Heart right ventricle (tissue), 16 donors: Measurements from ENCODE around the gene VPREB3. TPM values are rescaled to one million over a fixed set of nuclear protein-coding genes. Genes with fewer than 3 reads are reported as not detected.
A peak's percentile ranks its signal among the peaks of the same experiment; 100 is the strongest.
"Not testable (repeated sequence)": the region's sequence is repeated elsewhere in the genome, so short reads cannot be mapped to it uniquely, and the experiment has no call there.

ENCODE experiments used
- ATAC-seq, 8 donors: fragments of 200-7000 bp; cut with Tn5 transposase; one replicate each; pipeline ENCODE4 v1.9.1; 2020; ENCODE audit warnings: mild to moderate bottlenecking in 8 of 8, moderate library complexity in 8 of 8, moderate number of reproducible peaks in 1 of 8
- DNase-seq, 2 donors: peaks; one replicate each; pipeline ENCODE4 v3.0.0-alpha.2; 2020
- H3K27ac ChIP-seq, 10 donors: fragments of 200-600 bp; sonication (generic) in 2 of 10; one replicate each; pipeline versions ENCODE4 v1.5.0 to v1.8.0; 2020 to 2022; ENCODE audit warnings: mild to moderate bottlenecking in 3 of 10
- H3K27me3 ChIP-seq, 7 donors: fragments of 200-600 bp; one replicate each; pipeline ENCODE4 v1.8.0; 2021 to 2022; ENCODE audit warnings: mild to moderate bottlenecking in 2 of 7
- H3K36me3 ChIP-seq, 9 donors: fragments of 200-600 bp; sonication (generic) in 1 of 9; one replicate each; pipeline versions ENCODE4 v1.5.0 to v1.8.0; 2020 to 2022; ENCODE audit warnings: mild to moderate bottlenecking in 2 of 9
- H3K4me1 ChIP-seq, 9 donors: fragments of 200-600 bp; sonication (generic) in 1 of 9; one replicate each; pipeline versions ENCODE4 v1.5.0 to v1.8.0; 2020 to 2022; ENCODE audit warnings: mild to moderate bottlenecking in 4 of 9
- H3K4me3 ChIP-seq, 10 donors: fragments of 200-600 bp; sonication (generic) in 2 of 10; one replicate each; pipeline versions ENCODE4 v1.5.0 to v1.8.0; 2020 to 2022; ENCODE audit warnings: mild to moderate bottlenecking in 7 of 10, moderate library complexity in 2 of 10
- H3K9me3 ChIP-seq, 11 donors: fragments of 200-600 bp in 10 of 11; sonication (generic) in 2 of 11; one replicate each; pipeline versions ENCODE4 v1.5.0 to v1.8.0; 2013 to 2022; ENCODE audit warnings: mild to moderate bottlenecking in 2 of 11, control low read depth in 1 of 11, moderate library complexity in 1 of 11
- CTCF ChIP-seq, 9 donors: fragments of 200-600 bp; sonication (generic) in 2 of 9; IDR thresholded peaks; one replicate each; pipeline versions ENCODE4 v1.5.0 to v1.8.0; 2021 to 2022; ENCODE audit warnings: antibody characterized with exemption in 9 of 9, mild to moderate bottlenecking in 5 of 9, moderate library complexity in 1 of 9
- WGBS, 2 donors: extraction: QIAGEN DNeasy Blood & Tissue Kit; methylation state at CpG; one replicate each; pipeline ENCODE4 v1.1.7; 2013; ENCODE audit warnings: inconsistent platforms in 1 of 2; 5-methylcytosine and 5-hydroxymethylcytosine counted together
- intact Hi-C, 10 donors: fragments of 100-400 bp; cut with DNase I; formaldehyde crosslinking; loops; one replicate each; pipeline versions ENCODE4 v1.11.1 to v1.14.2; 2022
- polyA plus RNA-seq, 2 donors: library from polyadenylated mRNA; stranded (reverse); fragments of 200-250 nt; gene quantifications; one replicate each; pipeline ENCODE4 v1.2.3, GENCODE V29; 2013
- total RNA-seq, 10 donors: library from RNA; stranded (reverse); fragmentation: NEBNext Ultra II Directional in 3 of 10; extraction: Animal tissue kit (Norgen Biotek cat#: 25700) in 3 of 10; gene quantifications; one replicate each; pipeline versions ENCODE4 v1.2.1 to v1.2.4, GENCODE V29; 2021 to 2023
- donor health status: Arrhythmogenic right ventricular cardiomyopathy.
- donor health status: ischemic (EF 13 %, LVEDD 7.1; RV severe dilation, severe dysfunction).
- donor health status: healthy with polysubstance abuse.
- donor health status: DM: no; HTN: yes; CAD: no.
- donor health status: DM: no; HTN: no; CAD: no.
- donor health status: ischemic (EF 25% LVEDD 6.9; RV normal size, moderate dysfunction).
- donor health status: ischemic (EF 25% LVEDD 5.7; RV mildly dilated, moderate dysfunction).
- donor health status: healthy.
- donor health status: DM: yes; HTN: yes; CAD: no.
- donor health status: Ischemic cardiomyopathy.
- donor health status: ischemic (EF 35%, LVEDD 5.7; RV mildly dilated, moderate dysfunction).
- donor health status: nonischemic (EF 11% LVEDD 7.7; RV severe dilation, severe dysfunction).
- donor health status: DM: yes; HTN: yes; CAD: no.
- donor health status: PGD.
- donor health status: ischemic (EF 29% LVEDD 5.4; RV normal size, mild dysfunction).
- donor health status: nonischemic (EF 23%, LVEDD 6.1; RV moderate dilation, normal function).

The VPREB3 gene
- total and polyA plus RNA-seq, 12 donors = 0.56 to 2.5 (median 0.96) TPM; not detected in 4

GRCh38 chr22:23742505-23743264, 11.5 kb downstream of the VPREB3 start:
- no peak for TF ChIP-seq CTCF (IDR thresholded peaks at IDR 0.05)
- peaks cover 0 to 43% (median 17%) of the 10 kb centered on the region in 9 donors for H3K36me3 ChIP-seq
- peak in 1 of 2 donors; percentile 51 for DNase-seq
- H3K4me1 ChIP-seq = peaks cover 0 to 21% (median 12%) of the 10 kb centered on the region in 9 donors
- H3K27ac ChIP-seq = peak overlapping the region in 5 of 10 donors; percentile 13 to 68 (median 34)
- WGBS, 2 donors = 52 to 56% methylated on average over 7 of the region's 7 CpGs
- peaks cover 0 to 3% (median 0%) of the 10 kb centered on the region in 11 donors for H3K9me3 ChIP-seq
- H3K4me3 ChIP-seq = no peak overlapping the region
- H3K27me3 ChIP-seq = no peaks in the 10 kb centered on the region
- intact Hi-C loops = no loop called here
- ATAC-seq = peak; percentile 57 to 93 (median 86)

GRCh38 chr22:23737696-23738095, 16.5 kb downstream of the VPREB3 start:
- H3K36me3 ChIP-seq = peaks cover 0 to 15% (median 0%) of the 10 kb centered on the region in 9 donors
- ATAC-seq (no peak), DNase-seq (no peak)
- no peak for TF ChIP-seq CTCF (IDR thresholded peaks at IDR 0.05)
- no peak overlapping the region for H3K4me3 ChIP-seq
- no peak overlapping the region for H3K27ac ChIP-seq
- H3K27me3 ChIP-seq = no peaks in the 10 kb centered on the region
- no peaks in the 10 kb centered on the region for H3K9me3 ChIP-seq
- intact Hi-C loops = no loop called here
- H3K4me1 ChIP-seq = peaks cover 0 to 13% (median 8%) of the 10 kb centered on the region in 9 donors

- H3K36me3 ChIP-seq, intact Hi-C loops, H3K27ac ChIP-seq, ATAC-seq, H3K4me3 ChIP-seq, H3K27me3 ChIP-seq, H3K9me3 ChIP-seq, DNase-seq, H3K4me1 ChIP-seq: not testable (repeated sequence)
- WGBS, 2 donors = 83 to 85% methylated on average over 4 of the region's 4 CpGs
These were observed 26.1 kb downstream of the VPREB3 start for GRCh38 chr22:23728108-23728507.

GRCh38 chr22:23722724-23723123, 31.5 kb downstream of the VPREB3 start:
- intact Hi-C loops = no loop called here

More at GRCh38 chr22:23722724-23723123, 31.5 kb downstream of the VPREB3 start:
- WGBS, 2 donors = 79 to 81% methylated on average over 2 of the region's 2 CpGs
- no peak for TF ChIP-seq CTCF (IDR thresholded peaks at IDR 0.05)
- H3K27me3 ChIP-seq = no peaks in the 10 kb centered on the region
- no peaks in the 10 kb centered on the region for H3K9me3 ChIP-seq
- H3K4me3 ChIP-seq = no peak overlapping the region
- H3K36me3 ChIP-seq = no peaks in the 10 kb centered on the region
- no peak for DNase-seq
- peaks cover 0 to under 1% (median 0%) of the 10 kb centered on the region in 9 donors for H3K4me1 ChIP-seq
- no peak overlapping the region for H3K27ac ChIP-seq
- ATAC-seq = no peak
